ENCODE measurements around the gene ANKH.

ANKH gene

GRCh38 chr5:14718778-14719177, 152.8 kb downstream of the ANKH start:
- DNase-seq: peak in 1 of 2 donors; percentile 23
- Histone ChIP-seq H3K27ac (no peak overlapping the region), H3K36me3 (peaks cover 25 to 65% (median 34%) of the 10 kb centered on the region in 3 donors), H3K4me3 (no peak overlapping the region), H3K9me3 (no peaks in the 10 kb centered on the region), H3K27me3 (no peaks in the 10 kb centered on the region), H3K4me1 (peaks cover 0 to 7% (median 2%) of the 10 kb centered on the region in 4 donors)
- intact Hi-C loops (cut with DNase I; ENCODE audit: low total_unique reads): no loop called here
- TF ChIP-seq CTCF (IDR thresholded peaks at IDR 0.05): no peak

- Histone ChIP-seq H3K36me3 (peaks cover 42 to 73% (median 49%) of the 10 kb centered on the region in 3 donors), H3K4me3 (no peak overlapping the region), H3K9me3 (no peaks in the 10 kb centered on the region), H3K27ac (no peak overlapping the region), H3K27me3 (no peaks in the 10 kb centered on the region), H3K4me1 (peaks cover 0 to 7% (median 2%) of the 10 kb centered on the region in 4 donors)
- TF ChIP-seq CTCF (IDR thresholded peaks at IDR 0.05): no peak
- DNase-seq: peak in 1 of 2 donors; percentile 13
- intact Hi-C loops (cut with DNase I; ENCODE audit: low total_unique reads): no loop called here
These were observed 154.5 kb downstream of the ANKH start for GRCh38 chr5:14716755-14717752.

GRCh38 chr5:14715481-14715880, 156.1 kb downstream of the ANKH start:
- peaks cover 0 to 4% (median under 1%) of the 10 kb centered on the region in 4 donors for H3K4me1 ChIP-seq
- intact Hi-C loops (cut with DNase I; ENCODE audit: low total_unique reads): no loop called here
- no peak for TF ChIP-seq CTCF (IDR thresholded peaks at IDR 0.05)
- H3K9me3 ChIP-seq: no peaks in the 10 kb centered on the region
- DNase-seq: no peak
- no peak overlapping the region for H3K4me3 ChIP-seq
- peaks cover 57 to 80% (median 65%) of the 10 kb centered on the region in 3 donors for H3K36me3 ChIP-seq
- no peak overlapping the region for H3K27ac ChIP-seq
- no peaks in the 10 kb centered on the region for H3K27me3 ChIP-seq

GRCh38 chr5:14714706-14715105, 156.9 kb downstream of the ANKH start:
- intact Hi-C loops (cut with DNase I; ENCODE audit: low total_unique reads): no loop called here
- no peaks in the 10 kb centered on the region for H3K9me3 ChIP-seq
- H3K4me3 ChIP-seq: no peak overlapping the region
- no peaks in the 10 kb centered on the region for H3K4me1 ChIP-seq
- H3K36me3 ChIP-seq: peaks cover 63 to 87% (median 72%) of the 10 kb centered on the region in 3 donors
- no peaks in the 10 kb centered on the region for H3K27me3 ChIP-seq
- no peak for DNase-seq
- H3K27ac ChIP-seq: no peak overlapping the region
- no peak for TF ChIP-seq CTCF (IDR thresholded peaks at IDR 0.05)

- no peak overlapping the region for H3K4me3 ChIP-seq
- peak overlapping the region in 1 of 2 donors; percentile 22 for H3K27ac ChIP-seq
- DNase-seq: no peak
- intact Hi-C loops (cut with DNase I; ENCODE audit: low total_unique reads): no loop called here
- H3K36me3 ChIP-seq: peaks cover 73 to 89% (median 82%) of the 10 kb centered on the region in 3 donors
- H3K4me1 ChIP-seq: no peaks in the 10 kb centered on the region
- no peak for TF ChIP-seq CTCF (IDR thresholded peaks at IDR 0.05)
- no peaks in the 10 kb centered on the region for H3K9me3 ChIP-seq
- no peaks in the 10 kb centered on the region for H3K27me3 ChIP-seq
These were observed 157.8 kb downstream of the ANKH start for GRCh38 chr5:14713476-14714390.
